HepG2 (cell line): ENCODE measurements around the gene GASK1A. TPM values are rescaled to one million over a fixed set of nuclear protein-coding genes. Genes with fewer than 3 reads are reported as not detected.
"Not testable (repeated sequence)": the region's sequence is repeated elsewhere in the genome, so short reads cannot be mapped to it uniquely, and the experiment has no call there.

Source experiments
- ATAC-seq: fragments of 200-7000 bp; cut with Tn5 transposase; 3 replicates; pipeline ENCODE4 v1.9.1; 2020; ENCODE audit warnings: mild to moderate bottlenecking, moderate library complexity
- BruUV-seq: library from RNA; stranded (reverse); fragments of 400-500 nt; replicated peaks from 2 replicates; lab custom pipeline; 2021; lab: Mats Ljungman, UMichigan
- CTCF ChIA-PET: fragments of 300-600 bp; formaldehyde crosslinking; extraction: SDS; loops from one replicate; lab custom pipeline; 2021; ENCODE audit warnings: low total read pairs, inconsistent platforms, low intra/inter-chr PET ratio; lab: Yijun Ruan, JAX
- POLR2A ChIA-PET: fragments of 350-600 bp; sonication (Branson Sonifier 250); formaldehyde crosslinking; loops from one replicate; lab custom pipeline; 2020; ENCODE audit warnings: antibody characterized with exemption, inconsistent platforms; lab: Yijun Ruan, JAX
- DNase-seq: peaks from one replicate; pipeline ENCODE4 v3.0.0-alpha.2; 2015; ENCODE audit warnings: low spot score
- FAIRE-seq: peaks from 3 replicates; lab custom pipeline; 2011; peaks lifted over from hg19 to GRCh38; lab: Jason Lieb, UNC
- H2AFZ ChIP-seq: one replicate; pipeline ENCODE4 v1.6.1; 2011; ENCODE audit warnings: low read length, inconsistent platforms
- H3K27ac ChIP-seq: fragments of 300-600 bp; 3 replicates; pipeline ENCODE4 v1.8.0; 2011; ENCODE audit warnings: mixed run types, mild to moderate bottlenecking, mixed read lengths, low read length, inconsistent platforms; ENCODE audit not compliant: insufficient read depth; ENCODE audit errors: extremely low read length
- H3K27me3 ChIP-seq, 2 experiments: fragments of 200-600 bp in 1 of 2; 2 replicates in 1 of 2; 3 replicates in 1 of 2; pipeline versions ENCODE4 v1.6.0 to v1.8.0; 2011; ENCODE audit warnings: low read length in 2 of 2, mild to moderate bottlenecking in 2 of 2, moderate library complexity in 2 of 2, inconsistent platforms in 1 of 2; ENCODE audit not compliant: insufficient read depth in 2 of 2, control insufficient read depth in 1 of 2
- H3K36me3 ChIP-seq, 2 experiments: fragments of 200-600 bp in 1 of 2; replicated peaks in 1 of 2; 2 replicates in 1 of 2; 3 replicates in 1 of 2; pipeline versions ENCODE4 v1.5.1 to v1.8.0; 2011; ENCODE audit warnings: low read length in 2 of 2, inconsistent platforms in 1 of 2; ENCODE audit not compliant: insufficient read depth in 2 of 2, control insufficient read depth in 1 of 2
- H3K4me1 ChIP-seq: 2 replicates; pipeline ENCODE4 v1.5.1; 2012; ENCODE audit warnings: low read length, inconsistent platforms; ENCODE audit not compliant: insufficient read depth
- H3K4me2 ChIP-seq: 2 replicates; pipeline ENCODE4 v1.6.0; 2011; ENCODE audit warnings: low read depth, low read length, inconsistent platforms
- H3K4me3 ChIP-seq, 3 experiments: fragments of 200-600 bp in 1 of 3; sonication (generic), shearing (Covaris generic) in 1 of 3; replicated peaks in 1 of 3; 2 replicates each; pipeline ENCODE4 v1.5.1; 2011 to 2016; ENCODE audit warnings: low read length in 3 of 3, inconsistent platforms in 2 of 3, low read depth in 2 of 3, mild to moderate bottlenecking in 2 of 3, control low read depth in 1 of 3, mixed read lengths in 1 of 3; ENCODE audit not compliant: insufficient read depth in 1 of 3
- H3K79me2 ChIP-seq: one replicate; pipeline ENCODE4 v1.6.1; 2011; ENCODE audit warnings: low read length, inconsistent platforms; ENCODE audit not compliant: insufficient read depth
- H3K9ac ChIP-seq: 2 replicates; pipeline ENCODE4 v1.6.0; 2011; ENCODE audit warnings: mild to moderate bottlenecking, low read depth, low read length, inconsistent platforms; ENCODE audit not compliant: insufficient read depth
- H3K9me3 ChIP-seq: 2 replicates; pipeline ENCODE4 v1.5.1; 2012; ENCODE audit warnings: mild to moderate bottlenecking, low read length
- H4K20me1 ChIP-seq: 2 replicates; pipeline ENCODE4 v1.6.0; 2011; ENCODE audit warnings: inconsistent platforms, mild to moderate bottlenecking, low read length, moderate library complexity; ENCODE audit not compliant: insufficient read depth
- HES4 ChIP-seq: sonication (generic); formaldehyde crosslinking; IDR thresholded peaks from 2 replicates; pipeline ENCODE4 v1.9.0; 2021; ENCODE audit warnings: mild to moderate bottlenecking, missing genetic modification reagents, borderline replicate concordance
- IKZF1 ChIP-seq: fragments of 450-650 bp; IDR thresholded peaks from 2 replicates; pipeline ENCODE4 v1.7.1; 2016
- TBP ChIP-seq: sonication (generic); formaldehyde crosslinking; IDR thresholded peaks from 2 replicates; pipeline ENCODE4 v1.5.0; 2020; ENCODE audit warnings: missing genetic modification reagents
- ZNF367 ChIP-seq: sonication (generic); formaldehyde crosslinking; IDR thresholded peaks from 2 replicates; pipeline ENCODE4 v1.4.0; 2020; ENCODE audit warnings: missing genetic modification reagents, borderline replicate concordance
- ZNF431 ChIP-seq: sonication (generic); formaldehyde crosslinking; IDR thresholded peaks from 2 replicates; pipeline ENCODE4 v1.9.0; 2022; ENCODE audit warnings: missing genetic modification reagents, low read depth, mild to moderate bottlenecking, borderline replicate concordance
- WGBS: methylation state at CpG from one replicate; pipeline ENCODE4 v1.1.6; 2017; ENCODE audit warnings: low lambda C conversion rate; 5-methylcytosine and 5-hydroxymethylcytosine counted together
- in situ Hi-C: cut with HindIII; loops from 2 replicates; pipeline ENCODE4 v1.10.0; 2017; ENCODE audit warnings: low pct_unique_long_range_greater_than_20kb; ENCODE audit not compliant: extremely low pct_ligation_motif_present
- intact Hi-C: fragments of 100-400 bp; cut with micrococcal nuclease; formaldehyde crosslinking; loops from one replicate; pipeline ENCODE4 v1.10.0; 2022; ENCODE audit not compliant: unreplicated experiment
- polyA plus RNA-seq, 8 experiments: library from polyadenylated mRNA; depleted of rRNA in 3 of 8; stranded (reverse) in 7 of 8; unstranded in 1 of 8; fragments of >200 nt; fragmentation: Illumina TruSeq in 4 of 8; extraction: Trizol in 4 of 8; gene quantifications; 2 replicates each; pipeline versions ENCODE4 v1.2.1 to v1.2.3, GENCODE V29; 2011 to 2016; ENCODE audit warnings: low read depth in 4 of 8, missing spikeins in 1 of 8, mixed read lengths in 1 of 8; ENCODE audit not compliant: insufficient read depth in 1 of 8
- total RNA-seq, 5 experiments: library from RNA; depleted of rRNA; stranded (reverse); fragments of >200 nt; fragmentation: Illumina TruSeq; extraction: Trizol; gene quantifications; 2 replicates each; pipeline ENCODE4 v1.2.3, GENCODE V29; 2016; ENCODE audit warnings: low read depth in 1 of 5

Gene GASK1A
- total and polyA plus RNA-seq, 2 of the 13 experiments (the other 11 are each of a cell fraction or from before 2014, with no cell fraction given) = not detected

- Histone ChIP-seq H3K27me3 (no peaks in the 10 kb centered on the region; a peak in 1 of 5 replicates), H3K4me1 (no peaks in the 10 kb centered on the region), H2AFZ (no peak overlapping the region), H3K27ac (no peak overlapping the region), H3K36me3 (no peaks in the 10 kb centered on the region), H3K9ac (no peak overlapping the region), H4K20me1 (no peaks in the 10 kb centered on the region), H3K4me2 (no peak overlapping the region), H3K4me3 (no peak overlapping the region), H3K9me3 (peaks cover 24% of the 10 kb centered on the region), H3K79me2 (no peaks in the 10 kb centered on the region)
- DNase-seq = no peak
- no peak for ATAC-seq
- CTCF ChIA-PET = no interaction called here
- BruUV-seq = no TSS peak
- intact Hi-C loops = no loop called here
- 33% methylated on average over 3 of the region's 3 CpGs for WGBS
- POLR2A ChIA-PET = no interaction called here
- in situ Hi-C loops = loop anchor here (25.0 kb wide), 1 partner anchor 541 kb away; no protein-coding TSS in a partner anchor
- no peak for FAIRE-seq
- TF ChIP-seq ZNF367 (no peak), TBP (CRISPR knock-in tag) (no peak), IKZF1 (no peak), HES4 (CRISPR knock-in tag) (no peak)
- TF ChIP-seq, all 625 proteins: peak for 0
These were observed 7.9 kb upstream of the GASK1A start for GRCh38 chr3:42970976-42971772.

DNA sequence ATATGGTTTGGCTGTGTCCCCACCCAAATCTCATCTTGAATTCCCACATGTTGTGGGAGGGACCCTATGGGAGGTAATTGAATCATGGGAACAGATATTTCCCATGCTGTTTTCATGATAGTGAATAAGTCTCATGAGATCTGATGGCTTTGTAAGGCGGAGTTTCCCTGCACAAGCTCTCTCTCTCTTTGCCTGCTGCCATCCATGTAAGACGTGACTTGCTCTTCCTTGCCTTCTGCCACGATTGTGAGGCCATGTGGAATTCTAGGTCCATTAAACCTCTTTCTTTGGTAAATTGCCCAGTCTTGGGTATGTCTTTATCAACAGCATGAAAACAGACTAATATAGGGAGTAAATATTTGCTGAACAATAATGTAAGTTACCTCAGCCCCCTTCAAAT is 4.2 kb upstream of the GASK1A start:
- 2% methylated on average over 3 of the region's 3 CpGs for WGBS
- H3K27me3 ChIP-seq = peaks cover 3 to 27% of the 10 kb centered on the region in 2 experiments; a peak in 4 of 5 replicates
- ATAC-seq, BruUV-seq, H3K79me2 ChIP-seq, H3K36me3 ChIP-seq, POLR2A ChIA-PET, intact Hi-C loops, H3K4me2 ChIP-seq, H3K4me3 ChIP-seq, H3K27ac ChIP-seq, FAIRE-seq: not testable (repeated sequence)
- H3K9me3 ChIP-seq = peaks cover 24% of the 10 kb centered on the region
- in situ Hi-C loops = loop anchor here (25.0 kb wide), 1 partner anchor 537 kb away; no protein-coding TSS in a partner anchor
- peak; percentile 82 for TF ChIP-seq ZNF431 (CRISPR knock-in tag)
- TF ChIP-seq, all 625 proteins: peak for 1; not testable (repeated sequence) for 624
- CTCF ChIA-PET, H2AFZ ChIP-seq, H4K20me1 ChIP-seq, H3K4me1 ChIP-seq, DNase-seq, H3K9ac ChIP-seq: not testable (repeated sequence)
